Gastrocnemius medialis (tissue), 4 donors: ENCODE results near the gene ATP10B.

Experiments used
- CTCF ChIP-seq, 5 experiments: fragments of 450-650 bp in 3 of 5; fragments of 200-600 bp in 2 of 5; sonication (generic) in 2 of 5; IDR thresholded peaks in 4 of 5; conservative IDR thresholded peaks in 1 of 5; 1 replicate in 4 of 5; 2 replicates in 1 of 5; pipeline ENCODE4 v1.5.1; 2016 to 2019; ENCODE audit warnings: antibody characterized with exemption in 5 of 5, mild to moderate bottlenecking in 3 of 5, moderate library complexity in 3 of 5
- POLR2A ChIP-seq, 2 donors: fragments of 450-650 bp; IDR thresholded peaks; one replicate each; pipeline ENCODE4 v1.6.1; 2017; ENCODE audit warnings: antibody characterized with exemption in 2 of 2, mild to moderate bottlenecking in 2 of 2, moderate library complexity in 2 of 2

- no peak for TF ChIP-seq CTCF (IDR thresholded peaks at IDR 0.05 in 4 of 5, conservative IDR thresholded peaks at IDR 0.05 in 1 of 5)
- no peak for TF ChIP-seq POLR2A (IDR thresholded peaks at IDR 0.05)
Observed at GRCh38 chr5:160525471-160526261, 326.3 kb downstream of the ATP10B start.
